GM12873 (cell line): ENCODE results near the gene EXOC4.
A peak's percentile ranks its signal among the peaks of the same experiment; 100 is the strongest.

ENCODE experiments used
- CTCF ChIP-seq: IDR thresholded peaks from 2 replicates; pipeline ENCODE4 v1.5.1; 2012; ENCODE audit warnings: low read depth, mild to moderate bottlenecking, moderate library complexity, low read length, control low read depth; ENCODE audit not compliant: insufficient read depth; ENCODE audit errors: missing control alignments

EXOC4 gene

GRCh38 chr7:133319842-133320241 is 67.0 kb downstream of the EXOC4 start:
- no peak for TF ChIP-seq CTCF

GRCh38 chr7:133320891-133321290 is 68.0 kb downstream of the EXOC4 start:
- TF ChIP-seq CTCF, result no peak

- no peak for TF ChIP-seq CTCF
Observed at GRCh38 chr7:133330085-133330484, 77.2 kb downstream of the EXOC4 start.

- no peak for TF ChIP-seq CTCF
Observed at GRCh38 chr7:133331861-133332260, 79.0 kb downstream of the EXOC4 start.

- TF ChIP-seq CTCF, result no peak
Observed at GRCh38 chr7:133339772-133340171, 86.9 kb downstream of the EXOC4 start.

- TF ChIP-seq CTCF, result peak; percentile 50
Observed at GRCh38 chr7:133344275-133344674, 91.4 kb downstream of the EXOC4 start.

GRCh38 chr7:133345690-133346421 is 93.0 kb downstream of the EXOC4 start:
- no peak for TF ChIP-seq CTCF

- TF ChIP-seq CTCF, result no peak
Observed at GRCh38 chr7:133348250-133348649, 95.4 kb downstream of the EXOC4 start.
